ENCODE measurements around the gene MAP2.

DNA sequence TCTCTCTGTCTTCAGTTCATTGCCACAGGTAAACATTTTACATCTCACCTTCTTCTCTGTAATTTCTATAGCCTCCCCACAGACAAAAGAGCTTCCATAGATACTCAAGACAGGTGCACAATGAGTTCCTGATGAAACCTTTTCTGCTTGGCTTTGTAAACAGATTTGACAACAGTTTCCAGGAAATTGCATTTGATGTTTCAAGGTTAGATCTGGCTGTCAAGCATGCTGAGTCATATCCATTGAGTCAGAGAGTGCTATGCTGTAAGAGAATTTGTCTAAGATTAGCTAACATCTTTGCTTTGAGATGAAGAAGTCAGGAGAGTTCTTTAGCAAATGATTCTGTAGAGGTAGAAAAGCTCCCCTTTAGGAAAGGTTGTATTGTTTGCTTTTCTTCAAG lies 40.6 kb upstream of the MAP2 start:
- no peak for TF ChIP-seq CTCF (IDR thresholded peaks at IDR 0.05)
- TF ChIP-seq POLR2A (IDR thresholded peaks at IDR 0.05), result no peak
